Activated naive CD4-positive, alpha-beta T cell treated with anti-CD3 and anti-CD28 coated beads for 36 hours (primary cell): ENCODE data around the gene CCDC87. TPM values are rescaled to one million over a fixed set of nuclear protein-coding genes. Genes with fewer than 3 reads are reported as not detected.

ENCODE experiments used
- total RNA-seq, 2 experiments: library from RNA; stranded (reverse); gene quantifications; one replicate each; pipeline ENCODE4 v1.2.3, GENCODE V29; 2021

The CCDC87 gene
- total RNA-seq, 2 experiments from 2014 or later: 0.07 to 0.12 TPM

Other genes starting within 250 kb of the CCDC87 start
- 10 to 100 TPM; 24.0 to 25.3 TPM for gene BRMS1, start 248.0 kb downstream of the CCDC87 start, total RNA-seq
- 1 to 10 TPM; 5.4 to 5.8 TPM for gene B4GAT1, start 245.4 kb downstream of the CCDC87 start, total RNA-seq
- gene SLC29A2, start 221.3 kb downstream of the CCDC87 start, total RNA-seq: 1 to 10 TPM; 6.6 to 7.4 TPM
- gene NPAS4, start 172.0 kb downstream of the CCDC87 start, total RNA-seq: not detected
- gene MRPL11, start 154.2 kb downstream of the CCDC87 start, total RNA-seq: 100 to 1,000 TPM; 143 to 144 TPM
- 1 to 10 TPM; 2.3 to 2.4 TPM for gene PELI3, start 126.2 kb downstream of the CCDC87 start, total RNA-seq
- 10 to 100 TPM; 73.8 to 80.1 TPM for gene DPP3, start 112.6 kb downstream of the CCDC87 start, total RNA-seq
- gene BBS1, start 82.4 kb downstream of the CCDC87 start, total RNA-seq: 10 to 100 TPM; 10.1 to 10.9 TPM
- 10 to 100 TPM; 11.5 to 13.4 TPM for gene ZDHHC24, start 47.0 kb downstream of the CCDC87 start, total RNA-seq
- gene ACTN3, start 46.2 kb downstream of the CCDC87 start, total RNA-seq: under 1 TPM in 1 of 2 experiments, not detected in 1; 0.07 TPM
- gene CTSF, start 24.5 kb downstream of the CCDC87 start, total RNA-seq: under 1 TPM; 0.64 to 0.96 TPM
- 10 to 100 TPM; 22.6 to 22.8 TPM for gene CCS, start 122 bp upstream of the CCDC87 start, total RNA-seq
- gene RBM14, start 23.6 kb upstream of the CCDC87 start, total RNA-seq: 100 to 1,000 TPM; 160 to 173 TPM
- gene RBM4, start 45.6 kb upstream of the CCDC87 start, total RNA-seq: 10 to 100 TPM; 85.9 to 98.1 TPM
- gene RBM4B, start 84.8 kb upstream of the CCDC87 start, total RNA-seq: 10 to 100 TPM; 10.9 to 11.7 TPM
- 1 to 10 TPM; 1.8 to 3.0 TPM for gene SPTBN2, start 136.2 kb upstream of the CCDC87 start, total RNA-seq